Measurements from ENCODE around the gene PRTG.

DNA sequence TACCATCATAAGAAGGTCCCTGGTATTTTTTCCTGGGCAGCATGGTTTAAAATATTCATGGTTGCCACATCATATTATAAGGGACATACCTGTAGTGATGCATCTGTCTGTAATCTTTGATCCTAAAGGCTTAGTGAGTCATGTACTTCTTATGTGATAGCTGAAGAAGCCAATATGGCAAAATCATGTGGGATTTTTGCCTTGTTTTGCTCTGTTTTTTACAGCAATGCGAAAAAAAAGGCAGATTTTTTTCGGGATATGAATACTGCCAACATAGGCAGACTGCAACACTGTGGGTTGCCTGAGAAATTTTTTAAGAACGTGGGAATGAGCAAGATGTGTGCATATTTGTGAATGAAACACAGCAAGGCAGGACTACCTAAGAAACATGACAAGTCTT, 143.5 kb downstream of the PRTG start:
- TF ChIP-seq, protein P1, sequence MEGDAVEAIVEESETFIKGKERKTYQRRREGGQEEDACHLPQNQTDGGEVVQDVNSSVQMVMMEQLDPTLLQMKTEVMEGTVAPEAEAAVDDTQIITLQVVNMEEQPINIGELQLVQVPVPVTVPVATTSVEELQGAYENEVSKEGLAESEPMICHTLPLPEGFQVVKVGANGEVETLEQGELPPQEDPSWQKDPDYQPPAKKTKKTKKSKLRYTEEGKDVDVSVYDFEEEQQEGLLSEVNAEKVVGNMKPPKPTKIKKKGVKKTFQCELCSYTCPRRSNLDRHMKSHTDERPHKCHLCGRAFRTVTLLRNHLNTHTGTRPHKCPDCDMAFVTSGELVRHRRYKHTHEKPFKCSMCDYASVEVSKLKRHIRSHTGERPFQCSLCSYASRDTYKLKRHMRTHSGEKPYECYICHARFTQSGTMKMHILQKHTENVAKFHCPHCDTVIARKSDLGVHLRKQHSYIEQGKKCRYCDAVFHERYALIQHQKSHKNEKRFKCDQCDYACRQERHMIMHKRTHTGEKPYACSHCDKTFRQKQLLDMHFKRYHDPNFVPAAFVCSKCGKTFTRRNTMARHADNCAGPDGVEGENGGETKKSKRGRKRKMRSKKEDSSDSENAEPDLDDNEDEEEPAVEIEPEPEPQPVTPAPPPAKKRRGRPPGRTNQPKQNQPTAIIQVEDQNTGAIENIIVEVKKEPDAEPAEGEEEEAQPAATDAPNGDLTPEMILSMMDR (IDR thresholded peaks at IDR 0.05) = no peak
- no peak for TF ChIP-seq POLR2A (IDR thresholded peaks at IDR 0.05)
